Activated CD4-positive, alpha-beta T cell treated with anti-CD3 and anti-CD28 coated beads, Interleukin-2, Interleukin-4, amounts not matched to agents 100 ng/mL and 50 ng/mL, durations not matched to agents 16 hours and 8 hours (primary cell): ENCODE results near the gene EPHB1.
"Not testable (repeated sequence)": the region's sequence is repeated elsewhere in the genome, so short reads cannot be mapped to it uniquely, and the experiment has no call there.

ENCODE experiments used
- DNase-seq: peaks from one replicate; pipeline ENCODE4 v3.0.0-alpha.2; 2020; ENCODE audit warnings: low spot score

EPHB1 gene

GRCh38 chr3:134777341-134777740 lies 17.7 kb upstream of the EPHB1 start:
- no peak for DNase-seq

DNA sequence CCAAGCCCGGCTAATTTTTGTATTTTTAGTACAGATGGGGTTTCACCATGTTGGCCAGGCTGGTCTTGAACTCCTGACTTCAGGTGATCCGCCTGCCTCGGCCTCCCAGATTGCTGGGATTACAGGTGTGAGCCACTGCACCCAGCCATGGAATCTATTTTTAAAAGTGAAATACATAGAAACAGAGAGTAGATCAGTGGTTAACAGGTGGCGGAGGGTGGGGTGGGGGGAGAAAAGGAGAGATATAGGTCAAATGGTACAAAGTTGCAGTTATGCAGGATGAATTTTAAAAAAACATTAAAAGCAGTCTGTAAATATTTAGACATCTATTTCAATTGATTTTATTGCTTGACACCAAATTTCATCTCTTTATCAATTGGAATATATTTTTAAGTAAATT lies 6.8 kb upstream of the EPHB1 start:
- DNase-seq: not testable (repeated sequence)

GRCh38 chr3:134790065-134790464 lies 5.0 kb upstream of the EPHB1 start:
- no peak for DNase-seq

- no peak for DNase-seq
Observed at GRCh38 chr3:134791992-134792391, 3.1 kb upstream of the EPHB1 start.

DNA sequence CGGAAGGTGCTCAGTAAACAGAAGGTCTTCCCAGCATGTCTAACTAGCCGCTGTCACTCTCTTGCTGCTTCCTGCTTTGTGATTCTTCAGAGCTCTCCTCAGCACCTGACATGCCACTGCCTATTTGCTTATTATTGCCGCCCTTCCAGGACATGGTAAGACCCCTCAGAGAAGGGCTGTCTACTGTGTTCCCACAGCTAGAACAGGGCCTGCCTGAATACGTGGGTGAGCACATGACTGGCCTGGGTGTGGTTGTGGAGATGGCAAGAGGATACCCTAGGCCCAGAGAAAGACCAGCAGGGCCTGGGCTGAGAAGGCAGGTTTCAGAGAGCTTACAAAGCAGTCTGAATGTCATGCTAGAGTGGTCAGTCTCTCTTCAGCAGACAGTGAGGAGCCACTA lies 2.4 kb upstream of the EPHB1 start:
- DNase-seq: no peak

DNA sequence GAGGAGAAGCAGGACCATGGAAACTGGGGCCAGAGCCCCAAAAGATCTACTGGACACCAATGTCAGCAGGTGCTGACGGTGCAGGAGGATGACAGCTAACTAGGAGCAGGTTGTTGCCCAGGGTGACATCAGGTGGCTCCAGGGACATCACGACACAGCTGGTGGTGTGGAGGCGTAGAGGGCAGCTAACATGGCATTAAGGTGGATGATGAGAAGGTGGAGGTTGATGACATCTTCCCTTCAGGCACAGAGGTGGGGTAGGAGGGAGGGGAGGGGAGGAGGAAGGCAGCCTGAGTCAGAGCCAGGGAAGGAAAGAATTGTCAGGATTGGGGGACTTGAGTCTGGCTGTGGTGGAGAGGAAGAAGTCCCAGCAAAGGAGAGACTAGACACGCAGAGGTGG lies 1.5 kb upstream of the EPHB1 start:
- no peak for DNase-seq

- no peak for DNase-seq
Observed at GRCh38 chr3:134794323-134794722, 737 bp upstream of the EPHB1 start.

DNA sequence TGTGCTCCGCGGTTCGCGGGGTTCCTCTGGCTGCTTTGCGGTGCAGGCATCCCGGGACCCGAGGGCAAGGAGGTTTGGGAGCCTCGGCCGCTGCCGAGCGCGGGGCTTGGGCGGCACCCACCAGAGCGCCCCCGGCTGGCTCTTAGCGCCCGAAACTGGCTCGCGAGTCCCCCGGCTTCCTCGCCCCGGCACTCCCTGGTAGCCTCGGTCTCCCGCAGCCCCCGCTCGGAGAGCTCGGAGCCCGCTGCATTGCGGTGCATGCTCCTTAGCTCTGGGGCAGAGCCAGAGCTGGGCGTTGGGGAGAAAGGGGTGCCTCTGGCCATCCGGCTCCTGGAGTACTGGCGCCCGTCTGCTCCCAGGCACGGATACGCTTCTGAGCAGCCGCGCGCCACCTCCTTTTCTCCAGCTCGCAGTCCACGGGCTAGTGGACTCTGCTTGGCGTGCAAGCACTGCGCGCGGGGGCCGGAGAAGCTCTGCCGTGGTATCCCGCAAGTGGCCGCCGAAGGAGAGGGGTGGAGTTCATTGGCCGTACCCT lies 753 bp downstream of the EPHB1 start:
- DNase-seq: no peak

DNA sequence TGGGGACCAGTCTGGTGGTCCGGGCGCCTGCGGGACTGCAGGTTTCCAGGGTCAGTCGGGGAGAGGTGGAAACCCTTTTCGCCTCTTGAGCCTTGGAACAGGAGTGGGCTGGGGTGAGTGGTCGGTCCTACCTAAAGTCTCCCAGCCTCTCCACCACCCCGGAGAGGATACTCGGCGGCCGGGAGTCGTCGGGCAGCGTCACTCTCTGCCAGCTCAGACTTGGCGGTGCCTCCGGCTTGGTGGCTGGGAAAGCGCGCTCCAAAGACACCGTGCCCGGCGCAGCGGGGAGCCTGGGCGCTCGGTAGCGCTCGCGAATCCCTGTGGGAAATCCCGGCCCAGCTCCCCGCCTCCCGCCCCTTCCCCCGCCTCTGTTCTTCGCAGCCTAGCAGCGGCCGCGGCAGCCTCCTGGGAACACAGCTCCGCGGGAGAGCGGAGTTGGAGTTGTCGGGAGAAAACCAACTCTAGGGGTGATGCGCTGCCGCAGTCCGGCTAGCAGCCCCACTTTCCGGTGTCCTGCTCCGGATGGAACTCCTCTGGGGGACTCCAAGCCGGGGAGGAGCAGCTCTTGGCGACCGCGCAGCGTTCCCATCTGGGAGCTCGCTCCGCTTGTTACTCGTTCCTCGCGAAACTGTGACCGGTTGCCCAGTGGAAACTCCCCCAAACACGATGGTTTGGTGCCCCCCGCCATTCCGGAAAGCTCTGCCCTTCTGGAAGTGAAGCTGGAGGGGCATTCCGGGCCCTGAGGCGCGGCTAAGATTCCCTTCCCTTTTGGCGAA lies 1.4 kb downstream of the EPHB1 start:
- DNase-seq: no peak

GRCh38 chr3:134797057-134797740 lies 2.1 kb downstream of the EPHB1 start:
- DNase-seq: no peak

- no peak for DNase-seq
Observed at GRCh38 chr3:134797741-134798451, 2.8 kb downstream of the EPHB1 start.

GRCh38 chr3:134798681-134799311 lies 3.7 kb downstream of the EPHB1 start:
- no peak for DNase-seq

DNA sequence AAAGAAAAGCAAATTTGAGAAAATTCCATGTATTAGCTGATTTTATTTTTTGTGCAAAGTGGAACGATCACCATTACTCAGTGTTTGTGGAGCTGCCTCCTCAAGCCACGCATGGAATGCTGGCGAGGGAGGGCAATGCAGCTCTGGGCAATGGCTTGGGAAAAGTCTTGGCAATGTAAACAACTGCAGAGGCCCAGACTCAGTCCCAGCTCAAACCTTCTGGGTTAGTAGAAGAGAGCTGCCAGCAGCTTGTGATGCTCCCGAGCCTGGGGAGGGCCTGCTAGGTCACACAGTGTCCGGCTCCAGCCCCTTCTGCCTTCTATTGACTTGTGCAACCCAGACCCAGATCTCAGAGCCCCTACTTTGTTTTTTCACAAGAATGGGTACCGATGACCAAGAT lies 4.3 kb downstream of the EPHB1 start:
- no peak for DNase-seq

- no peak for DNase-seq
Observed at GRCh38 chr3:134801204-134801958, 6.3 kb downstream of the EPHB1 start.

DNA sequence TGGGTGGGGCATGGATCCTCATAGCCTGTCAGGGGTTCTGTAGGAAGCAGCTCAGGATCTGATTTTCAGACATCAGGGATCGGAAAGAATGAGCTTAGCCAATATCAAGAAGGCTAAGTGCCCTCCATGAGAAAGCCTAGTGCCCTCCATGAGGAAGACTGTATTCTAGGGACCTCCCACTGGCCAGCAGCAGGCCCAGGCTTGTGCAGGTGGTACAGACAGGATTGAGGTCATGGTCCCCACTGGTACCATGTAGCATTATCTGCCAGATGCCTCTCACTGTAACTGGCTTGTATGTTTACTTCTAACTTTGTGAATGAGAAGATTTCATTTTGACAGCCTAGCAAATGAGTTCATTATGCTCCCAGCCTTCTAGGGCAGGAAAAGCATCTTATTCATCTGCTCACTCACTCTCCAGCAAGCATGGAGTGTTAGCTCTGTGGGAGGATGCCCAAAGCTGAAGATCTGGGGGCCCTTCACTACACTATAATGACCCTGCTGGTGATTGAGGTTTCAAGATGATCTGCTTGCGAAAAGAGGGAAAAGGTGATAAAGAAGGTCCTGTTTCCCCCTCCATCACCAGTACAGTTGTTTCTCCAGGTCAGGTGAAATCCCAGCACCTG lies 7.5 kb downstream of the EPHB1 start:
- peak; percentile 14 for DNase-seq

- DNase-seq: peak; percentile 82
Observed at GRCh38 chr3:134803051-134803505, 8.0 kb downstream of the EPHB1 start.

GRCh38 chr3:134803652-134804051 lies 8.6 kb downstream of the EPHB1 start:
- no peak for DNase-seq

DNA sequence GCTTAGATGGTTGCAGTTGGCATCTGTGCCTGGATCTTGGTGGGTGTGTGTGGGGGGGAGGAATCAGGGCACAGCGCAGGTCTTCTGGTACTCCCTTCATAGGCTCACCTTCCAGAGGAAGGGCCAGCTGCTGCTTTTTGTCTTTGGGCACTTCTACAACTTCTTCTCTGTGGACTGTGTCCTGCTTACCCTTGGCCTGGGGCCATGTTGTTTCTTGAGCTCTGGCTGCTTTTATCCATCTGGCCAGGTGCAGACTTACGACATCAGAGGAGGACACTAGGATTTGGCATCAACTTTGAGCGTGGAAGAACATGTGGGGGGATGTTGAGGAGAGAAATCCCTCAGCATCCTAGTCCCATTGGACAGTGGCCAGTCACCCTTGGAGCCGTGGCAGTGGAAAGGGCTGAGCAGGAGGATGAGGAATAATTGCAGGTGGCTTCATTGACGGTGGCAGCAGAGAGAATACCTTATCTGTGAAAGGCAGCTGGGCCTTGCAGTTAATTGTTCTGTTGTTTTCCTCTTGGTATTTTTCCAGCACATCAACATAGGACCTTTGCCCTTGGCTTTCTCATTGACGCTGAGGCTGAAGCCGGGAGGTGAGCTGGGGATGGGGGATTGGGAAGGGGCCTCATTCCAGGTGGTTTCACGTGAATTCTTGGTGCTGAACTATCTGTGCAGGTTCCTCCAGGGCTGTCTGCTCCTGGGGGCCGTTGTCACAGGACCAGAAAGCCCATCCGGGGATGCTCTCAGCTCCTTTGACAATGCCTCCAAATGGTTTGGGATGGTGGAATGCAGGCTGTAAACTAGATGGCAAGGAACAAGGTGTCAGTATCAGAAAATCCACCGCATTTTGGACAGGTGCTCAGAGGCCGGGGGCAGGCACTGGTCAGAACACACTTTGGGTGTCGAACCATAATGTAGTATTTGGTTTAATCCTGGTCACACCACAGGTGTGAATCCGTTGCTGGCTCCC lies 9.7 kb downstream of the EPHB1 start:
- DNase-seq: no peak

DNA sequence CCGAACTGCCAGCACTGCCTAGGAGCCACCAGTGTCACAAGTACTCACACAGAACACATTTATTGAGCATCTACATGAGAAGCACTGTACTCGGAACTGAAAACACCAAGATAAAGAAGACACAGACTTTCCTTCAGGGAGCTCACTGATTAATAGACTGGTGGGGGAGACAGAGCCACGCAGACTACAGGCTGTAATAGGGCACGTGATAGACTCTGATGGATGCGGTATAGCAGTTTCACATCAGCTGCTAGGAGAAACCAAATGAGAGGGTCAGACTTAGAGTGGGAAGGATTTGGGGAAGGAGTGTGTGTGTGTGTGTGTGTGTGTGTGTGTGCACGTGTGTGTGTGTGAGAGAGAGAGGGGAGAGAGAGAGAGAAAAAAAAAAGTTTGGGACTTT lies 12.1 kb downstream of the EPHB1 start:
- no peak for DNase-seq

GRCh38 chr3:134808835-134809234 lies 13.8 kb downstream of the EPHB1 start:
- DNase-seq: no peak
